Smooth muscle cell (in vitro differentiated cells): ENCODE results near the gene ICAM3. TPM values are rescaled to one million over a fixed set of nuclear protein-coding genes. Genes with fewer than 3 reads are reported as not detected.
"Not testable (repeated sequence)": the region's sequence is repeated elsewhere in the genome, so short reads cannot be mapped to it uniquely, and the experiment has no call there.

Experiments used
- DNase-seq: peaks from one replicate; lab custom pipeline; 2025; ENCODE audit not compliant: unreplicated experiment; lab: John Stamatoyannopoulos, UW
- H2AFZ ChIP-seq: fragments of 200-600 bp; sonication (generic); 2 replicates; pipeline ENCODE4 v1.6.0; 2016; ENCODE audit warnings: antibody characterized with exemption, low read depth, mild to moderate bottlenecking
- H3F3A ChIP-seq: fragments of 200-600 bp; sonication (generic); 2 replicates; pipeline ENCODE4 v1.6.0; 2017; ENCODE audit warnings: antibody characterized with exemption, low read depth
- H3K27ac ChIP-seq: fragments of 200-600 bp; sonication (generic); 2 replicates; pipeline ENCODE4 v1.5.1; 2016; ENCODE audit warnings: low read depth, mild to moderate bottlenecking
- H3K27me3 ChIP-seq: fragments of 200-600 bp; sonication (generic); 2 replicates; pipeline ENCODE4 v1.6.1; 2016; ENCODE audit warnings: low read depth, mild to moderate bottlenecking
- H3K36me3 ChIP-seq: fragments of 200-600 bp; sonication (generic); 2 replicates; pipeline ENCODE4 v1.5.1; 2016; ENCODE audit warnings: low read depth
- H3K4me1 ChIP-seq: fragments of 200-600 bp; sonication (generic); 2 replicates; pipeline ENCODE4 v1.5.1; 2016; ENCODE audit warnings: low read depth
- H3K4me2 ChIP-seq: fragments of 200-600 bp; sonication (generic); 2 replicates; pipeline ENCODE4 v1.6.0; 2016; ENCODE audit warnings: mild to moderate bottlenecking
- H3K4me3 ChIP-seq: fragments of 200-600 bp; sonication (generic); 2 replicates; pipeline ENCODE4 v1.5.1; 2016; ENCODE audit warnings: mild to moderate bottlenecking
- H3K79me2 ChIP-seq: fragments of 200-600 bp; sonication (generic); 2 replicates; pipeline ENCODE4 v1.6.0; 2016; ENCODE audit warnings: low read depth, mild to moderate bottlenecking
- H3K9ac ChIP-seq: fragments of 200-600 bp; sonication (generic); 2 replicates; pipeline ENCODE4 v1.6.0; 2016; ENCODE audit warnings: low read depth
- H3K9me3 ChIP-seq: fragments of 200-600 bp; sonication (generic); replicated peaks from 2 replicates; pipeline ENCODE4 v1.5.1; 2016; ENCODE audit warnings: low read depth
- H4K20me1 ChIP-seq: fragments of 200-600 bp; sonication (generic); 2 replicates; pipeline ENCODE4 v1.6.0; 2016; ENCODE audit warnings: low read depth
- CTCF ChIP-seq: fragments of 200-600 bp; sonication (generic); IDR thresholded peaks from 2 replicates; pipeline ENCODE4 v1.5.1; 2017; ENCODE audit warnings: borderline replicate concordance, mild to moderate bottlenecking, antibody characterized with exemption; ENCODE audit not compliant: insufficient read depth, poor library complexity, severe bottlenecking
- WGBS: methylation state at CpG from one replicate; pipeline ENCODE4 v1.1.7; 2016; ENCODE audit warnings: low lambda C conversion rate; 5-methylcytosine and 5-hydroxymethylcytosine counted together
- polyA plus RNA-seq: library from polyadenylated mRNA; unstranded; fragments of >200 nt; fragmentation: Nextera tagmentation; extraction: Ambion mirVana; gene quantifications from 2 replicates; pipeline ENCODE4 v1.2.1, GENCODE V29; 2016
- total RNA-seq: library from RNA; depleted of rRNA; stranded (reverse); fragments of >200 nt; gene quantifications from 2 replicates; pipeline ENCODE4 v1.2.3, GENCODE V29; 2014

Gene ICAM3
- total and polyA plus RNA-seq, 2 experiments from 2014 or later: 6.5 to 31.3 TPM

- H3F3A ChIP-seq: no peaks in the 10 kb centered on the region
- DNase-seq: peak; percentile 88
Observed at GRCh38 chr19:10380313-10381102, 41.1 kb upstream of the ICAM3 start, which contains the start of gene TYK2. Gene TYK2, minus strand, starts transcription at chr19:10380572. Its CDS starts 2,166 bp downstream, at chr19:10378406.

GRCh38 chr19:10379880-10380312, 40.5 kb upstream of the ICAM3 start:
- Histone ChIP-seq H3K27ac (no peak overlapping the region), H4K20me1 (no peaks in the 10 kb centered on the region), H3K27me3 (no peaks in the 10 kb centered on the region), H3K4me1 (peaks cover 8% of the 10 kb centered on the region), H3K4me3 (peak overlapping the region; percentile 87), H3K9me3 (no peaks in the 10 kb centered on the region), H3K79me2 (peaks cover 8% of the 10 kb centered on the region), H2AFZ (peak overlapping the region; percentile 76), H3F3A (no peaks in the 10 kb centered on the region), H3K9ac (peak overlapping the region; percentile 85), H3K36me3 (no peaks in the 10 kb centered on the region), H3K4me2 (peak overlapping the region; percentile 92)
- WGBS: 1% methylated on average over 10 of the region's 10 CpGs
- no peak for TF ChIP-seq CTCF
- no peak for DNase-seq

More at GRCh38 chr19:10380313-10381102, 41.1 kb upstream of the ICAM3 start, which contains the start of gene TYK2:
- Histone ChIP-seq H2AFZ (peak within 1 kb of the TSS; percentile 76), H3K79me2 (peaks cover 8% of the 10 kb centered on the region), H3K4me1 (peaks cover 8% of the 10 kb centered on the region), H3K4me3 (peak within 1 kb of the TSS; percentile 87), H3K9me3 (no peaks in the 10 kb centered on the region), H3K4me2 (peak within 1 kb of the TSS; percentile 98), H3K27ac (peak within 1 kb of the TSS; percentile 50), H3K27me3 (no peaks in the 10 kb centered on the region), H3K36me3 (no peaks in the 10 kb centered on the region), H3K9ac (peak within 1 kb of the TSS; percentile 85), H4K20me1 (no peaks in the 10 kb centered on the region)
- under 1% methylated on average over 54 of the region's 58 CpGs for WGBS
- no peak for TF ChIP-seq CTCF

- H2AFZ ChIP-seq: no peak overlapping the region
- no peak overlapping the region for H3K4me2 ChIP-seq
- H3F3A ChIP-seq: no peaks in the 10 kb centered on the region
- H3K4me3 ChIP-seq: no peak overlapping the region
- no peak overlapping the region for H3K9ac ChIP-seq
- H3K27ac ChIP-seq: no peak overlapping the region
- H3K27me3 ChIP-seq: no peaks in the 10 kb centered on the region
- no peak for TF ChIP-seq CTCF
- peaks cover 8% of the 10 kb centered on the region for H3K4me1 ChIP-seq
- no peaks in the 10 kb centered on the region for H4K20me1 ChIP-seq
- DNase-seq: no peak
- H3K36me3 ChIP-seq: no peaks in the 10 kb centered on the region
- no peaks in the 10 kb centered on the region for H3K9me3 ChIP-seq
- H3K79me2 ChIP-seq: peaks cover 8% of the 10 kb centered on the region
- 100% methylated on average over 3 of the region's 8 CpGs for WGBS
Observed at GRCh38 chr19:10378124-10378523, 38.7 kb upstream of the ICAM3 start.

- not testable (repeated sequence) for H3K4me2 ChIP-seq, H3K36me3 ChIP-seq, H2AFZ ChIP-seq, H3K4me3 ChIP-seq, H3K79me2 ChIP-seq, H3K27ac ChIP-seq, DNase-seq, H3K27me3 ChIP-seq, H3K9me3 ChIP-seq, H3K4me1 ChIP-seq, H3F3A ChIP-seq, H3K9ac ChIP-seq, H4K20me1 ChIP-seq
- 98% methylated on average over 2 of the region's 2 CpGs for WGBS
Observed at GRCh38 chr19:10377140-10377640, 37.8 kb upstream of the ICAM3 start.
